HG02840 (cell line): Measurements from ENCODE around the gene KCNH5.

Source experiments
- ATAC-seq: cut with Tn5 transposase; IDR thresholded peaks from one replicate; pipeline ENCODE4 v1.9.1; 2021; ENCODE audit warnings: mild to moderate bottlenecking, moderate library complexity, moderate number of reproducible peaks; ENCODE audit not compliant: unreplicated experiment, low FRiP score

KCNH5 gene, protein sequence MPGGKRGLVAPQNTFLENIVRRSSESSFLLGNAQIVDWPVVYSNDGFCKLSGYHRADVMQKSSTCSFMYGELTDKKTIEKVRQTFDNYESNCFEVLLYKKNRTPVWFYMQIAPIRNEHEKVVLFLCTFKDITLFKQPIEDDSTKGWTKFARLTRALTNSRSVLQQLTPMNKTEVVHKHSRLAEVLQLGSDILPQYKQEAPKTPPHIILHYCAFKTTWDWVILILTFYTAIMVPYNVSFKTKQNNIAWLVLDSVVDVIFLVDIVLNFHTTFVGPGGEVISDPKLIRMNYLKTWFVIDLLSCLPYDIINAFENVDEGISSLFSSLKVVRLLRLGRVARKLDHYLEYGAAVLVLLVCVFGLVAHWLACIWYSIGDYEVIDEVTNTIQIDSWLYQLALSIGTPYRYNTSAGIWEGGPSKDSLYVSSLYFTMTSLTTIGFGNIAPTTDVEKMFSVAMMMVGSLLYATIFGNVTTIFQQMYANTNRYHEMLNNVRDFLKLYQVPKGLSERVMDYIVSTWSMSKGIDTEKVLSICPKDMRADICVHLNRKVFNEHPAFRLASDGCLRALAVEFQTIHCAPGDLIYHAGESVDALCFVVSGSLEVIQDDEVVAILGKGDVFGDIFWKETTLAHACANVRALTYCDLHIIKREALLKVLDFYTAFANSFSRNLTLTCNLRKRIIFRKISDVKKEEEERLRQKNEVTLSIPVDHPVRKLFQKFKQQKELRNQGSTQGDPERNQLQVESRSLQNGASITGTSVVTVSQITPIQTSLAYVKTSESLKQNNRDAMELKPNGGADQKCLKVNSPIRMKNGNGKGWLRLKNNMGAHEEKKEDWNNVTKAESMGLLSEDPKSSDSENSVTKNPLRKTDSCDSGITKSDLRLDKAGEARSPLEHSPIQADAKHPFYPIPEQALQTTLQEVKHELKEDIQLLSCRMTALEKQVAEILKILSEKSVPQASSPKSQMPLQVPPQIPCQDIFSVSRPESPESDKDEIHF

GRCh38 chr14:63045234-63045611, at the start of gene KCNH5:
Gene KCNH5 (minus strand): TSS chr14:63045458. CDS start chr14:63045186, 272 bp downstream.
- ATAC-seq = no peak

DNA sequence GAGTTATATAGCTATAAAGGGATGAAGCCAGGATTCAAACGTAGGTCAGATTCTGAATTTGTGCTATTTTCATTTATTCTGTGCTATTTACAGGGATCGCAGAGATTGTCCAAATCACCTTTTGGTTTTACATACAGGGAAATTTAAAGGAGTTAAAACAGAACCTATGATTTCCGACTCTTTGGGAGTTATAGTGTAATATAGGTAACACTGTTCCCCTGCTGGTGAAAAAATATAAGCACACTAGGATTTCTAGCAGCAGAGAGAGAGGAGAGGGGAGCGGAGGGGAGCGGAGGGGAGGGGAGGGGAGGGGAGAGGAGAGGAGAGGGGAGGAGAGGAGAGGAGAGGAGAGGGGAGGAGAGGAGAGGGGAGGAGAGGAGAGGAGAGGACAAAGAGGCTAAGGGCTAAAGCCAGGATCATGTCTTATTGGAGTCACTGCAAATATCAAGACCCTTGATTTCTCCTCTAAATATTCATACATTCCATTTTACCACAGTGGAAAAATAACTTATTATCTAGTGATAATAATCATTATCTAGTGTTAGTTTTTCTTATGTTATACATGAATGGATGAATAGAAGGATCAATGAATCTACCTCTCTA, 46.2 kb upstream of the KCNH5 start:
- no peak for ATAC-seq

- ATAC-seq = no peak
Observed at GRCh38 chr14:63088865-63089264, 43.6 kb upstream of the KCNH5 start.

GRCh38 chr14:63078569-63078968, 33.3 kb upstream of the KCNH5 start:
- no peak for ATAC-seq

DNA sequence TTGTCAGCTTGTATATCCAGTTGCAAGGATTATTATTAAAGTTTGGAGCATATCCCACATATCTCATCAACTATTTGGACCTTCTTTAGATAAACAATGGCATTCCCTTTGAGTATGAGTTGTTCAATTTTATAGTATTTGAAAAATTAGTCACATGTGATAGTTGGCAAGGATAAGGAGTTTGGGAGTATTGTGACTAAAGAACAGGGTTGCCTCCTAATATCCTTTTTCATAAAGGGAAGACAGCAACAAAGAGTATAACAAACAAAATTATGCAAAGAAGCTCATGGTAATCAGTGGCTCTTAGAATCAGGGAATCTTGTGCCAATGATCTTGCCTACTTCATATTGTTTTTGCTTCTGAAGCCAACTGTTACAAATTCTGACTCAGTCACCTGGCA, 31.2 kb upstream of the KCNH5 start:
- no peak for ATAC-seq

DNA sequence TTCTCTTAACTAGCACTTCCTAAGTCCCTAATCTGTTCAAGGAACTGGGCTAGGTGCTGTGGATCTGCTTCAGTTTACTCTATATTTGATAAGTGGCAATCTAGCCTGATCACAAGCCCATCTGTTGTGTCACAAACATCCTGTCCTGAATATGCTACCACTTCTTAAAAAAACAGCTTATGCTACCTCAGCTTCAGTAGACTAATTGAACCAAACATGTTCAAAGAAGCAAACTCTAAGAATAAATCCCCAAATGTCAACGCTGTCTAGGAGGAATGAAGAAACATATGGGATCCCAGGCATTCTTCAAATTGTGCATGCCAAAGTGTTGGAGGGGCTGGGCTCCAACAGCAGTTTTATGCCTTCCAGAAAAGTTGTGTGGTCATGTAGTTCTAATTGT, 10.4 kb upstream of the KCNH5 start:
- no peak for ATAC-seq

- ATAC-seq = no peak
Observed at GRCh38 chr14:63051992-63052391, 6.7 kb upstream of the KCNH5 start.

DNA sequence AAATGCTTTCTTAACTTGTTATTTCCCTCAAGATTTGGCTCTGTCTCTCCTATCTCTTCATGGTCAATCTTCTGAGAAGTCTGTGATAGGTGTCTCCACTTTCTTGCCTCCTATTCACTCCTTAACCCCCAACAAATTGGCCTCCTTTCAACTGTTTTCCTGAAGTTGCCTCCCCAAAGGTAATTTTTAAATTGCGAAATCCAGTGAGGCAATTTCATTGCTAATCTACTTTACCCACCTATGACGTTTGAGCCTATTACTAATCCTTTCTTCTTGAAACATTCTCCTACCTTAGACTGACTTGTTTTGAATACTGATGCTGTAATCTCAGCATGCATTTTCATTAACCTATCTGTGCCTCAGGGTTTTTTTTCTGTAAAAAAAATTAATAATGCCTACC, 6.0 kb upstream of the KCNH5 start:
- no peak for ATAC-seq

DNA sequence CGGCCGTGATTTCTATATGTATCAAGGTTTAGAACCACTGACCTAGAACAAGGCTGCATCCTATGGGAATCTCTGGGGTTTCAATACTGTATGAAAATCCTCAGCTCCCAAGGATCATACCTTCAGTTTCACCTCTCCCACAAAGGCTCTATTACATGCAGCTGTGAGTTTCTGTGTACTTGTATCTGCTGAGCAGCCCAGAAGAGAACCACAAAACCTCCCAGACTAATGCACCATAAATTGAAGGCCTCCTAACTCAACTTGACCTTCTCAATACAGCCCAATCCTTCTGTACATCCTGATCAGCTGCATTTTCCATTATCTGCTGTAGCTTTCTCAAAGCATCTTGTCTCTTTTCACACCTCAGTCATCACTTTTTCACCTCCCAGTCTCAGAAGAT, 5.4 kb upstream of the KCNH5 start:
- ATAC-seq = no peak

- no peak for ATAC-seq
Observed at GRCh38 chr14:63046339-63047268, 1.3 kb upstream of the KCNH5 start.

GRCh38 chr14:63045612-63046320, 508 bp upstream of the KCNH5 start:
- ATAC-seq = no peak

DNA sequence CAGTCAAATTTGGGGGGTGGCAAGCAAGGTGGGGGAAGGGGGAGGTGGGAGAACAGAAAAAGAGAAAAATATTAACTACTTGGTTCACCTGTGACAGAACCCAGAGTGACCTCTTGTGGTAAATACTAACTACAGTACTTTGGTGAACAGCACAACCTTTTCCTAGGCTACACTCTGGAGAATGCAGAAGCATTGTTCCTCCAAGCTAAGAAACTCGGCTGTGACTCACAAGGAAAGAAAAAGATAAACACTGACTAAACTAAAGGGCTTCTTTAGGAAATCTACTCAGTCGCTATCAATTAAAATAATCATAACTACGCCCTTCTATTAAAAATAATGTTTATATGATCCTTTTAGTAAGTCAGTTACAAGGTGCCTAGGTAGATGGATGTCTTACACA, 5.4 kb downstream of the KCNH5 start:
- ATAC-seq = no peak

GRCh38 chr14:63032641-63033040, 12.6 kb downstream of the KCNH5 start:
- ATAC-seq = no peak

DNA sequence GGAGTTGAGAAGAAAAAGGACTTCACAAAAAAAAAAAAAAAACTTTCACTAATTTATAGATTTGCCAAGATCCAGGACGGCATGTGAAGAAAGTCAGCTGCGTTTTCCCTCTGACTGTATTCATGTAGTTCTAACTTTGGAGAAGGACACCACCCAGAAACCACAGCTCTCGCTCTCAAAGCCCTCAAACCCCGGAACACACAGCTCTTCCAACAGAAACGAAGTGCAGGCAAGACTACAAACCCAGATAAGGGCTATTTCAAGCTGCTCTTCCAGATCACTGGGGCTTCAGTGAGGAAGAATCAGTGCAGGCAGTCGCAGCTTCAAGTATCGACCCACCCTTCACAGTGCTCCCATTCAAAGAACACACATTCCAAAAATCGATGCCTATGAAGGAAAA, 13.2 kb downstream of the KCNH5 start:
- no peak for ATAC-seq

DNA sequence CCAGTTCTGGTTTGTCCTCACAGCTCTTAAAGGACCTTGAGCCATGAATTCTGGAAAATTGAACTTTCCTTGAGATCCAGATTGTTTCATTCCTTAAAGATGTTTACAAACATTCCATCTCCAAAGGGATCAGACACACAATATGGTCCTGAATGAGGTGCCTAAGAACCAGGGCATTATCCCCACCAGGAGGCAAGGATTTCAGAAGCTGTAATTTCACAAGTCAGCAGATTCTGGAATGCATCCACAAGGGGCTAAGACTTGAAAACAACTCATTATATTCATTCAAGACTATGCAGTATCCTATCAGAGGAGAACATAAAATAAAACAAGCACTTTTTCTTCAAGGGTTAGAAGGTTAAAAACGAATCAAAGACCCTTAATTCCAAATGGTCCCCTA, 15.1 kb downstream of the KCNH5 start:
- ATAC-seq = no peak

DNA sequence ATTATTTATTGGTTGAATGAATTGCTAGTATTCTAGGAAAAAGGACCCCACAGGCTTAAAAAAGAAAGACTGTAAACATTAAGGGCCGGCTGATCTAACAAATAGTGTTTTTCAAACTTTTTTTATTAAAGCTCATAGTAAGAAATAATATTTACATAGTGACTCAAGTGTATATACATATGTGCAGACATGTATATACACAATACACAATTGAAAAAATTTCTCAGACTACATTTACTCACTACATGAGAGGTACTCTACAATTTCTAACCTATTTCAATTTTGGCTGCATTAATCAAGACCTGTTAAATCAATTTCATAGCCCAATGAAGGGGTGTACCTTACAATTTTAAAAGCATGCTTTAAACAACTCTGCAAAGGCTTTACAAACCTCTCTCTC, 17.5 kb downstream of the KCNH5 start:
- ATAC-seq = no peak

GRCh38 chr14:63026491-63026890, 18.8 kb downstream of the KCNH5 start:
- no peak for ATAC-seq

DNA sequence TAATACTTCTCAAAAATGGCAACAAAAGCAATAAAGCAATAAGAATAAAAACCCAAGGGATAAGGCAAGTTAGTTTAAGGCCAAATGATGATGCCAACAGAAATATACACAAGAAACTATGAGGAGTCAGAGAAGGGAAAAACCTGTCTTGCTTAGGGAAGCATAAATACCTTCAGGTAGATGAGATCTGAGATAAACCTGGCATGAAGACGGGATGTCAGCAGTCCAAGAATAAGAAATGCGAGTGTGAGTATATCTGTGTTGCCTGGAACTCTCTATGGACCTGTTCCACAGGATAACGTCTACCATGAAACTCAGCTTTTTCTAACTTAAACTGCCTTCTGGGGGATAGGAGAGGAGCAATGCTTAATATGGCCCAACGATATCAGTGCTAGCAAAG, 30.6 kb downstream of the KCNH5 start:
- ATAC-seq = no peak

DNA sequence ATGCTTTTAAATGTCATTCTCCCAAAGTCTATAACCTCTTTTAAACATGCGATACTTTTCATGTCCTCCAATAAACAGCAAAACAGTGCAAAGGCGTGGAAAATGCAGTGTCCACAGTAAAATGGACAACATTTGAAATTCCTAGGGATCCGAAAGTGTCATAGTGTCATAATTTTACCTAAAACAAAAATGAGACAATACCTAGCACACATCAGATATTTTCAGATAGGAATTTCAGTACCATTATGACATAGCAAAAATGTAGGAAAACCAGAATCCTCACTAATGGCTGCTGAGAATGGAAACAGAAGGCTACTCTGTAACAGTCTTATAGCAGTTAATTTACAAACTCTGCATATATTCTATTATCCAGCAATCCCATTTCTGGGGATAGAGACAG, 33.1 kb downstream of the KCNH5 start:
- ATAC-seq = no peak
